NCI-H2029 treated with DMSO at 0.1 percent for 48 hours (cell line): Measurements from ENCODE around the gene SCIN.

Source experiments
- DNase-seq: peaks from one replicate; lab custom pipeline; 2025; lab: John Stamatoyannopoulos, UW

SCIN gene

DNA sequence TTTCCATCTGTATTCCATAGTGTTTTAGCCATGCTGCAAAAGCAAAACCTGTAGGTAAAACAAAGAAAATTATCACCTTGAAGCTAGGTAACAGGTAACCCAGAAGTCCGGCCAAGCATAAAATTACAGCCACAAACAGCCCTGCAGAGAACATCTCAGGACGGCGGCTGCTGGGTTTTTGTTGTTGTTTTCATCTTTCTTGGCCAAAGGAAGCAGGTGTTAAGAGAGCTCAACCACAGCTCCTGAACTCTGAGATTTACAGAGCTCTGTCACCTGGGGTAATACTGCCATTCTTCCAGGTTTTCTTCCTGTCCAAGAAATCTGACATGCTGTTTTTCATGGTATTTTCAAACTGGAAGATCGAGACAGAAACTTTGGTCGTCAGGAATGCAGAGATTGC is 847 bp upstream of the SCIN start:
- no peak for DNase-seq

DNA sequence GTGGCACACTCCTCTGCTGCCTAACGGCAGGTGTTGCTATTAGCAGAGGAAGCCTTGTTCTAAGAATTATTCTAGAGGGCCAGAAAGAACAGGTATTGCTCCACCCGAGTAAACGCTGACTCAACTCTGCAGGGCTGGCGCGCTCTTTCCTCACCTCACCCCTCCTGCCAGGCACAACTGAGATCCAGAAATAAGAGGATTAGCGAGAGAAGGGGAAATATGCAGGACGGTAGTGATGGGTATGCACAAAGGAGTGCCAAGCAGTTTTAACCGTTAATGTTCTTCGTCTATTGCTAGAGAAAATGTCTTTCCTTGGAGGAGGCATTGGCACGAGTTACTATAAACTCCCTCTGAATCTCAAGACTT is 369 bp upstream of the SCIN start:
- peak; percentile 74 for DNase-seq

GRCh38 chr7:12571691-12572090 is 1.2 kb downstream of the SCIN start:
- DNase-seq, result no peak

DNA sequence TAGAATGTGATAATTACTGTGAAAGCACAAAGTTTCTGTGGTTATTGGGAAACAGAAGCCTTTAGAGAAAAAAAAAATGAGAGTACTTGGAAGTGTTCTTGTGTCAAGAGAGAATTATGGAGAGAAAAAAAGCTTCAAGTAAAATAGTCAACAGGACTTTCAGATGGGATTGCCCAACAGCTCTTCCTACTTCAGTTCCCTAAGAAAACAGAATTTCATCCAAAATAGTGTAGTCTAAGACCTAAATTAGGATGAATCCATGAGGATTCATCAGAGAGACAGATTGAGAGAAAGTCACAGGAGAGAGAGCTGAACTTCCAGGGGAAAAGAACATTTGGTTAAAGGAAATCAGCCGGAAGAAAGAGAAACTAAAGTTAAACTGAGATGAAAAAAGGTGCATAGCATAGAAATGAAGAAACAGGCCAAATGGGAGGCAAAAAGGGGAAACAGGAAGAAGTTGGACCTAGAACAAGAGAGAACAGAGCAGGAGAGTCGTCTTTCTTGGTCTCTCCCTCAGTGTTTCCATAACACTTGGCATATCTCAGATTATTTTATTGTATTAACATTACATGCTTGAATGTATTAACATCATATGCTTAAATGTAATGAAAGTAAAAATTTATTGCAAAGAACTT is 2.5 kb downstream of the SCIN start:
- DNase-seq, result no peak

GRCh38 chr7:12573885-12574284 is 3.4 kb downstream of the SCIN start:
- DNase-seq, result no peak

DNA sequence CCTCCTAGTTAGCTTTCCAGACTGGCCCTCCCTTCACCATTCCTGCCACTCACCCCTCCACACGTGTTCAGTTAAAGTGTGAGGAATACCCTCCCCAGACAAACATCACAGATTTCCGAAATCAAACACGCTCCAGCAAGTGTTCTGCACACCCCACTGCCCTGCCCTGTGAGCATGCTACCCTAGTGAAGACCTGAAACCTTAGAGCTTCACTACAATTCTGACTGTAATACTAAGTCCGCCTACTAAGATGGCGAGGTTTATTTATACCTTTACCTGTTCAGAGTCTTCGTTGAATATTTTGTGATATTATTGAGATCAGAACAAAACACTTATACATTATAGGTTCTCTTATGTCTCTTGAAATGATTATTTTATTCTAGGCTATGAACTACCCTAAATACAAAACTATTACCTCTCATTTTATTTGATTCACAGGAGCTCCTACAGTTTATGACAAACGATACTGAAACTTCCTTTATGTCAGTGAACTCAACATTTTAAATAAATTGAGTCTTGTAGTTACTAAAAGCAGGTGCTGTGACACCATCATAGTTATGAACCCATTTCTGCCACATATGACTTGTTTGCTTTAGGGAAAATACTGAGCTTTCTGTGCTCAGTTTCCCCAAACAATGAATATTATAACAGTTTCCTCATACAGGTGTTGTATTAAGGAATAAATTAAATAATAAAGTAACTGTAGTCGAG is 8.6 kb downstream of the SCIN start:
- no peak for DNase-seq

- DNase-seq, result no peak
These were observed 11.4 kb downstream of the SCIN start for GRCh38 chr7:12581897-12582296.

DNA sequence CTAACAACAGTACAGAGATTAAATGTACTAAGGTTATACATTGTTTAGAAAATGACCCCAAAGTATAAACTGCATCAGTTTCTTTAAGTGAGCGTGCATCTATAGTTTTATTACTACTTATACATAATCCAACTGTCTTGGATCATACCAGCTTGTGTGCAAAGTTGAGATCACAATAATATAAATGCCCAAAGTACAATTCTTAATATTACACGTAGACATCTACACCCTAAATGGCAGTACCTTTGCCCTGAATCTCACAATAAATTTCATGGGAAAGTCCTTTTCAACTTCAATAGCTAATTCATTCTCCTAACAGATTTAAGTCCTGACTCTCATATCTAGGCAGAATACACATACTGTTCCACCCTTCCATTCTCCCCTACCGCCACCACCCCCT is 11.8 kb downstream of the SCIN start:
- DNase-seq, result no peak

- no peak for DNase-seq
These were observed 12.7 kb downstream of the SCIN start for GRCh38 chr7:12583176-12583575.

- DNase-seq, result no peak
These were observed 13.4 kb downstream of the SCIN start for GRCh38 chr7:12583922-12584321.

- no peak for DNase-seq
These were observed 14.4 kb downstream of the SCIN start for GRCh38 chr7:12584930-12585329.

DNA sequence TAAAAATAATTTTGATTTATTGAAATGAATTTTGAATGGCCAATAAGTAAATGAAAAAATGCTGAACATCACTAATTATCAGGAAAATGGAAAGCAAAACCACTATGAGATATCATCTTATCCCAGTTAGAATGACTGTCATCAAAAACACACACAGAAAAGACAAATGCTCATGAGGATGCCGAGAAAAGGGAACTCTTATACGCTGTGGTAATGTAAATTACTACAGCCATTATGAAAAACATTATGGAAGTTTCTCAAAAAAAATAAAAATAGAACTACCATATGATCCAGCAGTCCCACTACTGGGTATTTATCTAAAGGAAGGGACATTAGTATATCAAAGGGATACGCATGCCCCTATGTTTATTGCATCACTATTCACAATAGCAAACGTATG is 15.8 kb downstream of the SCIN start:
- no peak for DNase-seq

GRCh38 chr7:12588259-12588904 is 17.9 kb downstream of the SCIN start:
- no peak for DNase-seq

- DNase-seq, result no peak
These were observed 20.0 kb downstream of the SCIN start for GRCh38 chr7:12590559-12590958.

GRCh38 chr7:12594122-12594897 is 23.8 kb downstream of the SCIN start:
- DNase-seq, result no peak

DNA sequence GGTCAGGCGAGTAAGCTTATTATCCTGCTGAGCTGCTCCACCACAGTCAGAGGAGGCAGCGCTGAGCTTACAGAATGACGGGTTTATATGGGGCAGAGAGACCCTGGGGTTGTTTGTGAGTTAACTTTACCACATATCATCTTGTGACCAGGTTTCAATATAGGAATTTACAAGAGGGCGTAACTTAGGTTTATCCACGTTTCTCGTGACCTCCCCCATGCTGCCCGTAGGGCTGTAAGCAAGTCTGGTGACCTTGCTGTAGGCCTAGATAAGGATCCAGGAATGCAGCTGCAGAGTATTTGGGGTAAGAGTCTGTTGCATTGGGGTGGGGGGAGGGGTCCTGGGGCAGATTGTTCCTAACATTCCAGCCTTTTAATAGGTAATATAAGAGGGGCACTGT is 24.6 kb downstream of the SCIN start:
- no peak for DNase-seq

DNA sequence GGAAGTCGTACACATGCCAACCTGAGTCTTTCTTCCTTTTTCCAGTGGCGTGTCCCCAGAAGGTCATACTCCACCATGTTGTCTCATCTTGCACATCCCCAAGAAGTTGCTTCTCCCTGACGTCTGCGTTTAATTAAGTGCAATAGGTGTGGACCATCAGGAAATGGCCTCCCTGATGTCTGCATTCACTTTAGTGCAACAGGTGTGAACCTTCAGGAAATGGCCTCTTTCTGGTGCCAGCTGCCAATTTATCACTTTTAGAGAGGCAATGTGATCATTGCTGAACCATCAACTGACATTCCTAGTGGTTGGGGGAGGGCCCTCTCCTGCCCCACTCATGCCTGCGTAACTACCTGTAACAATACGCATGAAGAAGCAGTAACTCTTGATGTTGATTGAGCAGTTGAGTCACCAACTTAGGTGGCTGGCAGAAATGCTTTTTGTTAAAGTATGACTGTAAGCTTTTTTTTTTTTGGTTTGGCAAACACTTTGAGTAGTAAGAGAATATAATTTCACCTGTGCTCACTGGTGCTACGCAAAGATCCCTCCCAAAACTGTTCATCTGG is 25.8 kb downstream of the SCIN start:
- DNase-seq, result peak; percentile 55

DNA sequence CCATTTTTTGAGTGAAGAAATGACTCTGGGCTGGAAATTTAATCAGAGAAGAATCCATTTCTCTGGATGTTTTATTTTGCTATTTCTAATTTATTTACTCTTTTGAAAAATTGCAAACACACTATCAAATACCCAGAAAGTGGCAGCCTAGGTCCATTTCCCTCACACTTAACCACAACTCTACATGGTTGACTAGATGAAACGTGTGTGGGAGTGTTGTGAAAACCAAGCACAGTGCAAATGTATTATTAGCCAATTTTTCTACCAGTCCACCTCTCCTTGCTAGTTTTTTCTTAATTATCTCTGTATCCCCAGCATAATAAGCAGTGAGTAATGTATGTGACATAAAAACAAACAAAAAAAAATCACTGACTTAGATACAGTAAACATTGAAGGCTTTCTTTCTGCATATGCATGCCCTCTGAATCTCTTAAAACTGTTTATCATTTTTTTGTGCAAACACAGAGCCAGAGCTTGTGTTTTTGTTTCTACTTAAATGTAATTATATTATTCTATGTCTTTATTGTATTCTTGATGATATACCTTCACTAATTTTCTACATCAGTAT is 30.9 kb downstream of the SCIN start:
- DNase-seq, result no peak

DNA sequence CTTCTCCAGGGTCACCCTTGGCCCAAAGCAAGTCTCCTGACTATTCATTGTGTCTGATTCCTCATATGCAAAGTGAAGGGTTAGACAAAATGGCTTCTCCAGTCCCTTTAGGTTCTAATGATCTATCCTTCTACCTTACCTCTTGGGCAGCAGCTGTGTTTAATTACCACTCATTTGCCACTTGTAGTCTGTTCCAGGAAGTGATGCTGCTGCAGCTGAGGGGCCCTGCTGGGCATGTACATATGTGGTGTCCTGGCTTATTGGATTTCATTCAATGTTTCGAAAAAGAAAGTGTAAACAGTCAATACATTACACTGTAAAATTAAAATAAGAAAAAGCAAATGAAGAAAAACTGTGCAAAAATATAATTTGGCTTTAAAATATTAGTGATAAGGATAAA is 36.6 kb downstream of the SCIN start:
- DNase-seq, result peak; percentile 99

DNA sequence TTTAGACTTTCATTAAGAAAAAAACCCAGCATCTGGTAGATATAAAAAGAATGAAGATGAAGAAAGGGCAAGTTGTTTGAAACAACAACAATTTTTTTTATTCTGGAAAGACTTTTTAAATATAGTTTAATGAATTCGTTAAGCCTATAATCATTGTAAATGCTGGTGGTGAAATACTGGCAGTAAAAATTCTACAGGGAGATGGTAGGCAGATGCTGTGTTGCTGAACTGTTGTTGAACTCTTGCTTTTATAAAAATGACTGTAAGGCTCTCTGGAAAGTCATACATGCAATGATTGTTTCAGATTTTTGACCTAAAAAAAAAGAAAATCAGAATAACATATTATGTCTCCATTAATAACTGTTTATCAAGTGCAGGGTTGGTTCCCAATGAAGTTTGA is 39.0 kb downstream of the SCIN start:
- DNase-seq, result no peak

- DNase-seq, result no peak
These were observed 40.4 kb downstream of the SCIN start for GRCh38 chr7:12610899-12611298.

DNA sequence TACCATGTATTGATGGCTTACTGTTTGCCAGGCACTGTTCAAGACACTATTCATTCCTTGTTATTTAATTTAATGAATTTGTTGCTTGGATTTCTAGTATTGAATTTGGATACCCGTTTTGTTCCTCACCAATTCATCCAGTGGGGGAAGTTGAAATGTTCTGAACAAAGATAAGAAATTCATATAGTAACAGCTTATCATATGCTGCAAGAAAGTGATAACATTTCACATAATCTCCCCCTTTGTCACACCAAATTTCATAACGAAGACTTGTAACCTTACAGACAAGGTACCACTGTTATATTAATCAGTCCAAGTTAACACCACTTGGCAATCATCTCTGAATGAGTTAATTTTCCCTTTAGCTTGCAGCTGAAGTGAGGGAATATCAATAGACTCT is 42.1 kb downstream of the SCIN start:
- DNase-seq, result no peak
